Upper lobe of right lung (tissue), 1 donor: ENCODE results near the gene CEBPE. TPM values are rescaled to one million over a fixed set of nuclear protein-coding genes. Genes with fewer than 3 reads are reported as not detected.
"Not testable (repeated sequence)": the region's sequence is repeated elsewhere in the genome, so short reads cannot be mapped to it uniquely, and the experiment has no call there.

Experiments used
- ATAC-seq: fragments of 200-7000 bp; cut with Tn5 transposase; one replicate; pipeline ENCODE4 v1.9.1; 2020; ENCODE audit warnings: mild to moderate bottlenecking, moderate library complexity
- DNase-seq: peaks from one replicate; pipeline ENCODE4 v3.0.0-alpha.2; 2020
- H3K27ac ChIP-seq: fragments of 200-600 bp; one replicate; pipeline ENCODE4 v1.8.0; 2022
- H3K27me3 ChIP-seq: fragments of 200-600 bp; one replicate; pipeline ENCODE4 v1.8.0; 2022; ENCODE audit warnings: mild to moderate bottlenecking
- H3K36me3 ChIP-seq: fragments of 200-600 bp; one replicate; pipeline ENCODE4 v1.8.0; 2022
- H3K4me1 ChIP-seq: fragments of 200-600 bp; one replicate; pipeline ENCODE4 v1.8.0; 2022
- H3K4me3 ChIP-seq: fragments of 200-600 bp; one replicate; pipeline ENCODE4 v1.8.0; 2022; ENCODE audit warnings: mild to moderate bottlenecking
- H3K9me3 ChIP-seq: fragments of 200-600 bp; one replicate; pipeline ENCODE4 v1.8.0; 2022
- intact Hi-C: fragments of 100-400 bp; cut with DNase I; formaldehyde crosslinking; loops from one replicate; pipeline ENCODE4 v1.11.0; 2022
- total RNA-seq: library from RNA; stranded (reverse); fragmentation: NEBNext Ultra II Directional; extraction: Animal tissue kit (Norgen Biotek cat#: 25700); gene quantifications from one replicate; pipeline ENCODE4 v1.2.1, GENCODE V29; 2021
- TF ChIP-seq, protein P1 (sequence below): fragments of 200-600 bp; IDR thresholded peaks from one replicate; pipeline ENCODE4 v1.8.0; 2022; ENCODE audit warnings: antibody characterized with exemption
- donor health status: DM: no; HTN: yes; CAD: no; lungs with severe emphysema.

CEBPE gene
- total RNA-seq, 1 donor from 2014 or later = not detected

DNA sequence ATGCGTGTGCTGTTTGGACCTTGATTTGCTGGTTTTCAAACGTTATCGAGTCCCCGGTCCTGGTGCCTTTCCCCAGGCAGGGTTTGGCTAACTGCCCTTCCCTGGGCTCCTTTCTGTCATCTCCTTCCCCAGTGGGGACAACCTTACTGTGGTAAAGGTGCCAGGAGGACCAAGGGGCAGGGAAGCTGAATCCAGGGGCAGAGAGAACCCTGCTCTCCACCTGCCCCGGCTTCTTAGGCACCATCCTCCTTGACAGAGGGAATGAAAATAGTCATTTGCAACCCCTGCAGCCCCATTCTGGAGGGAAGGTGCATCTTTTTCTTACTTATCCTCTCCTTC lies 5.0 kb downstream of the CEBPE start:
- TF ChIP-seq, protein P1, sequence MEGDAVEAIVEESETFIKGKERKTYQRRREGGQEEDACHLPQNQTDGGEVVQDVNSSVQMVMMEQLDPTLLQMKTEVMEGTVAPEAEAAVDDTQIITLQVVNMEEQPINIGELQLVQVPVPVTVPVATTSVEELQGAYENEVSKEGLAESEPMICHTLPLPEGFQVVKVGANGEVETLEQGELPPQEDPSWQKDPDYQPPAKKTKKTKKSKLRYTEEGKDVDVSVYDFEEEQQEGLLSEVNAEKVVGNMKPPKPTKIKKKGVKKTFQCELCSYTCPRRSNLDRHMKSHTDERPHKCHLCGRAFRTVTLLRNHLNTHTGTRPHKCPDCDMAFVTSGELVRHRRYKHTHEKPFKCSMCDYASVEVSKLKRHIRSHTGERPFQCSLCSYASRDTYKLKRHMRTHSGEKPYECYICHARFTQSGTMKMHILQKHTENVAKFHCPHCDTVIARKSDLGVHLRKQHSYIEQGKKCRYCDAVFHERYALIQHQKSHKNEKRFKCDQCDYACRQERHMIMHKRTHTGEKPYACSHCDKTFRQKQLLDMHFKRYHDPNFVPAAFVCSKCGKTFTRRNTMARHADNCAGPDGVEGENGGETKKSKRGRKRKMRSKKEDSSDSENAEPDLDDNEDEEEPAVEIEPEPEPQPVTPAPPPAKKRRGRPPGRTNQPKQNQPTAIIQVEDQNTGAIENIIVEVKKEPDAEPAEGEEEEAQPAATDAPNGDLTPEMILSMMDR = no peak
- Histone ChIP-seq H3K4me1 (peaks cover 13% of the 10 kb centered on the region), H3K9me3 (no peaks in the 10 kb centered on the region), H3K4me3 (no peak overlapping the region), H3K27ac (no peak overlapping the region), H3K36me3 (no peaks in the 10 kb centered on the region), H3K27me3 (no peaks in the 10 kb centered on the region)
- DNase-seq (no peak), ATAC-seq (no peak)
- intact Hi-C loops = no loop called here

DNA sequence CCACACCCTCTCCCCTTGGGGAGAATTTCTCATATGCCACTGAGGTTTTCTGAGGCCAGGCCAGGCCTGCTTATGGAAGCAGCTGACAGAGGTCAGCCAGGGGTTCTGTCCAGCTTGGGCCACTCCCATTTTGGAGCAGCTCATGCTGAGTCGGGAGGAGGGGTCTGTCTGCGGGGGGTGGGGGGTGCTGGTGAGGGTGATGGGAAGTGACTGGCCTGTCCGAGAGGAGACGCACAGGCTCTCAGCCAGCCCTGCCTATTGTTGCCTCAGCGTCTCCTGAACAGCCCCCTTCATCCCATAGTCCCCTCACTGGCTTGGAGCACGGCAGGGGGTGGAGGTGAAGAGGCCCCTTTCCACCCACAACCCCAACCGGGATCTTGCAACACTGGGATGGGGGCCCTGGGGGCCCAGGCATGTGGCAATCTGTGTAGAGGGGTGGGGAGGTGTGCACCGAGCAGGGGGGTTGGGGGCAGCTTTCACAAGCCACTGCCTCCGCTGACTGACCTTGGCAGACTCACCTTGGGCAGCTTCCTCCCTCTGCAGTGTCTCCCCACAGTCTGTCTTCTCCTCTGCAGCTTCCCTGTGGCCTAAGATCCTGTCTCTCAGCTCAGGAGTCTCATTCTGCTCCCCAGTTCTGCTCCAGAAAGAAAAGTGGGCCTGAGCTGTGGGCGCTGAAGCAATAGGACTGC lies 5.5 kb downstream of the CEBPE start:
- Histone ChIP-seq H3K36me3 (no peaks in the 10 kb centered on the region), H3K27ac (no peak overlapping the region), H3K9me3 (no peaks in the 10 kb centered on the region), H3K4me3 (no peak overlapping the region), H3K4me1 (peaks cover 13% of the 10 kb centered on the region), H3K27me3 (no peaks in the 10 kb centered on the region)
- ATAC-seq (peak; percentile 5), DNase-seq (no peak)
- TF ChIP-seq, protein P1 = no peak
- intact Hi-C loops = no loop called here

DNA sequence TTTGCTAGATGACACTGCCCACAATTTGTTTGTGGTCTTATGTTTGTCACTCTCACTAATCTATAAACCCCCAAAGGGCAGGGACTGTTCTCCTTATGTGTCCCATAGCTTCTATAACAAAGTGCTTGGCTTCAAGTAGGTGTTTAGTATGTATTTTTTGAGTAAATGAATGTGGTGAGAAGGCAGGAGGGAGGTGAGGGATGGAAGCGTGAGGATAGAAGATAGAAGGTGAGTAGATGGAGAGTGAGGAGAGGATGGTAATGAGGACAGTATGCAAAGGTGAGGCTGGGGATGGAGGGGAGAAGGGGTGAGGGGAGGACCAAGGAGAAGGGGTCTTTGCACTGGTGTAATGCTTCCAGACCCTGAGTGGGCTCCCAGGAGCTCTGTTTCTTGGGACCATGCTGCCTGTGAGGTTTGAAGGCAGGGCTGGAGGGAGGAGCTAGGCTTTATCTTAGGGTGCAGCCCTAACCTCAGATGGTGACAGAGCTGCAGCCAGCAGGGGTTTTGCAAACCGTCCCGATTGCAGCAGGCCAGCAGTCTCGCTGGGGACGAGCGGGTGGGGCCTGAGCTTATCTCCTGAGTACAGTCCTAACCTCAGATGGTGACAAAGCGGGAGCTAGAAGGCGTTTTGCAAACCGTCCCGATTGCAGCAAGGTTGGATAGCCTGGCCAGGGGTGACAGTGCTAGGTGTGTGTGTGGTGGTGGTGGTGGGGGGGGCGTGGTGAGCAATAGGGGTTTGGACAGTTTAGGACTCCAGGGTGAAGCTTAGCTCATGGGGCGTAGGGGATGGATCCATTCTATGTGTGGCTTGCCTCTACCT lies 6.5 kb downstream of the CEBPE start:
- TF ChIP-seq, protein P1 = no peak
- DNase-seq (no peak), ATAC-seq (peak; percentile 7)
- intact Hi-C loops = no loop called here
- Histone ChIP-seq H3K27me3 (no peaks in the 10 kb centered on the region), H3K9me3 (no peaks in the 10 kb centered on the region), H3K27ac (no peak overlapping the region), H3K4me3 (no peak overlapping the region), H3K36me3 (no peaks in the 10 kb centered on the region), H3K4me1 (peaks cover 13% of the 10 kb centered on the region)

DNA sequence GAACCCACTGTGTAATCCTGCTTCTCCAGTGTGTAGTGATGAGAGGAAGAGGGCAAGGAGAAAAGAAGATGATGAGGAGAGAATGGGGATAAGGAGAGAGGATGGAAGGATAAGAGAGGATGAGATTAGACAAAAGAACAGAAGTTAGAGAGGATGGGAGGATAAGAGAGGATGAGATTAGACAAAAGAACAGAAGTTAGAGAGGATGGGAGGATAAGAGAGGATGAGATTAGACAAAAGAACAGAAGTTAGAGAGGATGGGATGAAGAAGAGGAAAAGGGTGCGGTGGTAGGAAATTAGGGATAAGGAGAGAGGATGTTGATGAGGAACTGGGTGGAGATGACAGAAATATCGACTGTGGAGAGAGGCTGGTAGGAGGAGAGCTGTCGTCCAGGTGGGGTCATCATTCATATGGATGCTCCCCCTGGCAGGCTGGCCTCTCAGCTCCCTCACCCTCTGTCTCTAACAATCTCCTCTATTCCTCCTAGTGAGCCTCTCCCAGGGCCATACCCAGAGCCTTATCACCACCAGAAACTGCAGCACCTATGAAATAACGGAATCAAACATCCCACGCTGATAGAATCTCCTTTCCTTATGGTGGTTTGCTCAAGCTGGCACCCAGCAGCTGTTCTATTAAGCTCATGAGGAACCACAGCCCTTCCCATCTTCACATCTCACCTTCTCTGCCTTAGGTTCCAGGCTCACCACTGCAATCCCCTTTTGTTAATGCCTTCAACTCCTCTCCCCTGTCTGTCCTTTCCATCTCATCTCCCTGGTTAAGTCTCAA lies 8.3 kb downstream of the CEBPE start:
- H3K27ac ChIP-seq = no peak overlapping the region
- TF ChIP-seq, protein P1 = no peak
- intact Hi-C loops = no loop called here
- no peaks in the 10 kb centered on the region for H3K36me3 ChIP-seq
- DNase-seq = no peak
- no peaks in the 10 kb centered on the region for H3K9me3 ChIP-seq
- H3K4me3 ChIP-seq = no peak overlapping the region
- no peak for ATAC-seq
- no peaks in the 10 kb centered on the region for H3K27me3 ChIP-seq
- peaks cover 13% of the 10 kb centered on the region for H3K4me1 ChIP-seq

DNA sequence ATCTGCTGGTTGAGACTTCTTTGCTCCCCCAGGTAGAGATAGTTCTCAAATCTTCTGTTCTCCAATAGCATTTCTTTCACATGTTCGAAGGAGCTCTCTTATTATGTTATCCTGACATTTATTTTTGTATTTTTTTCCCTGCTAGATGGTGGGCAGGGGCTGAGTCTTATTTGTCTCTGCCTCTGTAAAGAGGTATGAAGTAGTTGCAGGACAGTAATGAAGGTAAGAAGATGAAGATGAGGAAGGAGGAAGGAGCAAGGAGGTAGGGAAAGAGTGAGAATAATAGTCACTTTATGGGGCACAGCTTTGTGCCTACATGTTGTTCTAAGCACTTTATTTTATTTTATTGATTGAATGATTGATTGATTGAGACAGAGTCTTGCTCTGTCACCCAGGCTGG lies 9.3 kb downstream of the CEBPE start:
- peaks cover 13% of the 10 kb centered on the region for H3K4me1 ChIP-seq
- no peak for ATAC-seq
- no peak overlapping the region for H3K27ac ChIP-seq
- intact Hi-C loops = no loop called here
- no peak for DNase-seq
- no peaks in the 10 kb centered on the region for H3K9me3 ChIP-seq
- no peak overlapping the region for H3K4me3 ChIP-seq
- H3K27me3 ChIP-seq = no peaks in the 10 kb centered on the region
- no peaks in the 10 kb centered on the region for H3K36me3 ChIP-seq
- TF ChIP-seq, protein P1 = no peak

DNA sequence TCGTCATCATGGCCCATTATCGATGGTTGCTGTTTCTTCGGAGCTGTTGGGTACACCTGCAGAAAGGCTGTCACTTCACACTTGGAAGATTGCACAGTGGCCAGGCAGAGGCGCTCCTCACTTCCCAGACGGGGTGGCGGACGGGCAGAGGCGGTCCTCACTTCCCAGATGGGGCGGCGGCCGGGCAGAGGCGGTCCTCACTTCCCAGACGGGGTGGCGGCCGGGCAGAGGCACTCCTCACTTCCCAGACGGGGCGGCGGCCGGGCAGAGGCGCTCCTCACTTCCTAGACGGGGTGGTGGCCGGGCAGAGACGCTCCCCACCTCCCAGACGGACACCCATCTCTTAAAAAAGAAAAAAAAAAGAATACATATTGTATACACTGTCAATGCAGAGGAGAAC lies 10.9 kb downstream of the CEBPE start:
- H3K27me3 ChIP-seq, H3K4me1 ChIP-seq, H3K9me3 ChIP-seq, DNase-seq, ATAC-seq, H3K4me3 ChIP-seq, intact Hi-C loops, H3K27ac ChIP-seq, H3K36me3 ChIP-seq: not testable (repeated sequence)

DNA sequence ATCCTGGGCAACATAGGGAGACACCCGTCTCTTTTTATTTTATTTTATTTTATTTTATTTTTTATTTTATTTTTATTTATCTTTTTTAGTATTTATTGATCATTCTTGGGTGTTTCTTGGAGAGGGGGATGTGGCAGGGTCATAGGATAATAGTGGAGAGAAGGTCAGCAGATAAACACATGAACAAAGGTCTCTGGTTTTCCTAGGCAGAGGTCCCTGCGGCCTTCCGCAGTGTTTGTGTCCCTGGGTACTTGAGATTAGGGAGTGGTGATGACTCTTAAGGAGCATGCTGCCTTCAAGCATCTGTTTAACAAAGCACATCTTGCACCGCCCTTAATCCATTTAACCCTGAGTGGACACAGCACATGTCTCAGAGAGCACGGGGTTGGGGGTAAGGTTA lies 11.4 kb downstream of the CEBPE start:
- ATAC-seq, intact Hi-C loops: not testable (repeated sequence)

More for the DNA sequence above, 11.4 kb downstream of the CEBPE start:
- not testable (repeated sequence) for H3K36me3 ChIP-seq, H3K27me3 ChIP-seq, H3K4me1 ChIP-seq, H3K4me3 ChIP-seq, DNase-seq, H3K27ac ChIP-seq, H3K9me3 ChIP-seq
